GM10266 (cell line): Measurements from ENCODE around the gene TMEM174.
"Not testable (repeated sequence)": the region's sequence is repeated elsewhere in the genome, so short reads cannot be mapped to it uniquely, and the experiment has no call there.

Experiments used
- DNase-seq: peaks from one replicate; pipeline ENCODE4 v3.0.0; 2012; ENCODE audit errors: extremely low spot score
- CTCF ChIP-seq: IDR thresholded peaks from 2 replicates; pipeline ENCODE4 v1.5.1; 2012; ENCODE audit warnings: mild to moderate bottlenecking, low read depth; ENCODE audit not compliant: control insufficient read depth, insufficient read depth; ENCODE audit errors: missing control alignments

TMEM174 gene

DNA sequence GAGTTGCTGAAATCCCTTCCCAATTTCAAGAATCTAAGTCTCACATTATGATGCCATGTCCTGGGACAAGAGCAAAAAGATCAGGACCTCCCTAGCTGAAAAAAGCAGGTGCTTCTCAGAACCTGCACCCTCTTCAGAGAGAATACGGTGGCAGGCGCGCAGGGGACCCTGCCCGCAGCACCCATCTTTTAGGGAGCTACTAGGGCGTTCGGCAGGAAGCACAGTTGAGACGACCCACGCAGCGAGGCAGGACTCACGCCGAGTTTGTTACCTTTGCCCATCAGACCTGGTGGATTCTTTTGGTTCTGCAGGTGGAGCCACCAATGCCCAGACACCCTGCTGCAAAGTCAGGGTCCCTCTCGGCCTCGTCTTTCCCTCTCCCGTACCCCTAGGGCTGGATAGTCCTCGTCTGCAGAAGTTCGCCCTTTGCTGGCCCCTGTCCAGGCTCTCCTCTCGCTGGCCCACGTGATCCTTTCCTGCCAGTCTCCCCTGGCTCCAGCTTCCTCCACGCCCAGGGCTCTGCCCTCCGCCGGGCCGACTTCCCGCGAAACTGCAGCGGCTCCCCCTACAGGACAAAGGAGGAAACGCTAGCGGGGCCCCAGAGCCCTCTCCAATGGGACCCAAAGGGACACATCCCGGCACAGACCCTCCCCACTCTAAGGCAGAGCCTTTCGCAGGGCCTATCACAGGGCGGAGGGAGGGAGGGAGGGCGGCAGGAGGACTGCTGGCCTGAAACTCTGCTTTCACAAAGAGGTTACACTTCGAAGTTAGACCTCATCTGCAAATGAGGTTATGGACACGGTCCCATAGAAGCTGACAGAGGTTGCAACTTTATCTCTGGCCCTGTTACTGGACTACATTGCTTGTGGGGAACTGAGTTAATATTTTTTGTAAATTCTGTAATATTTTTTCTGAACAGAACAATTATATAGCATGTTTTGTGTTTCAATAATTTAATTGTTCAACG lies 28.8 kb downstream of the TMEM174 start:
- TF ChIP-seq CTCF: peak; percentile 74
- DNase-seq: peak; percentile 73

DNA sequence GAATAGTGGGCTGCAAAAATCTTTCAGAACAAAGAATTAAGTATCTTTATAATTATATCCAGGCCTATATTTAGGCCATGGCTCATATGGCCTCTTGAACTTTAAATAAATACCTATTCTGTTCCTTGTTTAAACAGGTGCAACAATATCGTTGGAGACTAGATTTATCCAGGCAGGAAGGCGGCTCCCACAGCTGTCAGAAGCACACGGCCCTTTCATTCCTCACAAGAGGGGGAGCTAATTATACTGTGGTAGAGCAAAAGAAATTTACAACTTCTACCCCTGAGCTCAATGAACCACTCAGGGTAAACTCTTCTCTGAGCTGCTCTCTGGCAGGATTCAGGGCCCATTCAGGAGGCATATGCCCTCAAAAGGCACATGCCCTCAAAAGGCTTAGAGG lies 31.3 kb downstream of the TMEM174 start:
- no peak for DNase-seq

DNA sequence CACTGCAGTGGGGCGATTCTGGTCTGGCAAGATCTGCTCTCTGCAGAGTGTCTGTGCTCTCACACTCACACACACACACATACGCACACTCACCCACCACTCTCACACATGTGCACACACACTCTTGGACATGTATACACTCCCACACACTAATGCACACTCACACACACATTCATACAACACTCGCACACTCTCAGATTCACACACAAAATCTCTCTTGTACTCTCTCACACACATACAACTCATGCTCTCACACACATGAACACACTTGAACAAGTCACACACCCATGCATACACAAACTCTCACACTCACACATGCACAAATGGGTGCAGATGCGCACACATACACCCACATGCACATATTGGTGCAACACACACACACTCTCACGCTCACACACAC lies 31.7 kb downstream of the TMEM174 start:
- TF ChIP-seq CTCF: no peak
- DNase-seq: no peak

More for the DNA sequence above, 31.3 kb downstream of the TMEM174 start:
- no peak for TF ChIP-seq CTCF

- no peak for TF ChIP-seq CTCF
- DNase-seq: no peak
These were observed 32.3 kb downstream of the TMEM174 start for GRCh38 chr5:73205305-73205704.

GRCh38 chr5:73207239-73207638 lies 34.2 kb downstream of the TMEM174 start:
- DNase-seq: not testable (repeated sequence)

GRCh38 chr5:73209075-73209474 lies 36.1 kb downstream of the TMEM174 start:
- not testable (repeated sequence) for DNase-seq

DNA sequence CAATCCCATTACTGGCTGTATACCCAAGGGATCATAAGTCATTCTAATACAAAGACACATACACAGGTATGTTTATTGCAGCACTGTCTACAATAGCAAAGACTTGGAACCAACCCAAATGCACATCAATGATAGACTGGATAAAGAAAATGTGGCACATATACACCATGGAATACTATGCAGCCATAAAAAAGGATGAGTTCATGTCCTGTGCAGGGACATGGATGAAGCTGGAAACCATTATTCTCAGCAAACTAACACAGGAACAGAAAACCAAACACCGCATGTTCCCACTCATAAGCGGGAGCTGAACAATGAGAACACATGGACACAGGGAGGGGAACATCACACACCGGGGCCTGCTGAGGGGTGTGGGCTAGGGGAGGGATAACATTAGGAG lies 39.7 kb downstream of the TMEM174 start:
- DNase-seq: not testable (repeated sequence)

GRCh38 chr5:73213566-73213998 lies 40.6 kb downstream of the TMEM174 start:
- DNase-seq: no peak
- TF ChIP-seq CTCF: no peak

DNA sequence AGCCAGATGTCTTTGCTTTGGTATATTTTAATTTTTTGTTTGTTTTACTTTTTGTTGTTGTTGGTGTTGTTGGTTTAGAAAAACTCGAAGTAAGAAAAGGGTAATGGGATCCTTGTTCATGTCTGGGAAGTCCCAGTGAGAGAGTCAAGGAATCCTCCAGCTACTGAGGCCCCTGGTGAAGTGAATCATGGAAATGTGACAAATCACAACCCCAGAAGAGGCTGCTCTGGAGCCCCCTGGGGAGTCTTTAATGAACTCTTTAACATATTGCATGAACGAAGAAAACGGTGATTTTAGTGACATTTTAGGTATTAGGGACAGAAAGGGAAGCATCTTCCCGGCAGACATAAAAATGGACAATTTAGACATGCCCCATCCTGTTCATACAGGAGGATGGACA lies 41.3 kb downstream of the TMEM174 start:
- TF ChIP-seq CTCF: no peak
- no peak for DNase-seq
